Caco-2 (cell line): ENCODE results near the gene ACSM6. TPM values are rescaled to one million over a fixed set of nuclear protein-coding genes. Genes with fewer than 3 reads are reported as not detected.

Source experiments
- BruUV-seq: library from RNA; stranded (reverse); fragments of 400-500 nt; replicated peaks from 2 replicates; lab custom pipeline; 2021; lab: Mats Ljungman, UMichigan
- CTCF ChIA-PET: fragments of 300-600 bp; sonication (Branson Sonifier 250); formaldehyde crosslinking; loops from one replicate; lab custom pipeline; 2022; ENCODE audit warnings: antibody characterized with exemption; lab: Charles Lee
- POLR2A ChIA-PET: fragments of 300-600 bp; sonication (Branson Sonifier 250); formaldehyde crosslinking; loops from one replicate; lab custom pipeline; 2022; ENCODE audit warnings: antibody characterized with exemption; lab: Charles Lee
- DNase-seq, 2 experiments: peaks; one replicate each; pipeline versions ENCODE4 v3.0.0 to v3.0.0-alpha.2; 2020 to 2022
- H3K27me3 ChIP-seq: replicated peaks from 2 replicates; pipeline ENCODE4 v1.6.0; 2011; ENCODE audit warnings: low read length; ENCODE audit not compliant: control insufficient read depth, insufficient read depth
- H3K36me3 ChIP-seq: 2 replicates; pipeline ENCODE4 v1.5.1; 2011; ENCODE audit warnings: low read length; ENCODE audit not compliant: control insufficient read depth, insufficient read depth
- H3K4me1 ChIP-seq: fragments of 250-450 bp; sonication (Bioruptor Pico); 2 replicates; pipeline ENCODE4 v1.5.1; 2020; ENCODE audit warnings: mild to moderate bottlenecking
- H3K4me3 ChIP-seq: 2 replicates; pipeline ENCODE4 v1.5.1; 2011; ENCODE audit warnings: low read depth, mild to moderate bottlenecking, control low read depth, low read length
- H3K9me3 ChIP-seq: fragments of 250-450 bp; sonication (Bioruptor Pico); 2 replicates; pipeline ENCODE4 v1.5.1; 2020; ENCODE audit warnings: mild to moderate bottlenecking, moderate library complexity
- H3K27ac Mint-ChIP-seq: one replicate; pipeline ENCODE4 v1.8.0; 2022; ENCODE audit warnings: mixed read lengths; ENCODE audit not compliant: unreplicated experiment
- H3K27me3 Mint-ChIP-seq: one replicate; pipeline ENCODE4 v1.8.0; 2022; ENCODE audit warnings: mixed read lengths; ENCODE audit not compliant: insufficient read depth, unreplicated experiment
- H3K36me3 Mint-ChIP-seq: one replicate; pipeline ENCODE4 v1.8.0; 2022; ENCODE audit warnings: mild to moderate bottlenecking, mixed read lengths; ENCODE audit not compliant: insufficient read depth, unreplicated experiment
- H3K4me1 Mint-ChIP-seq: one replicate; pipeline ENCODE4 v1.8.0; 2022; ENCODE audit warnings: low read depth, mixed read lengths; ENCODE audit not compliant: unreplicated experiment
- H3K4me3 Mint-ChIP-seq: one replicate; pipeline ENCODE4 v1.8.0; 2022; ENCODE audit warnings: mild to moderate bottlenecking, moderate library complexity, mixed read lengths; ENCODE audit not compliant: unreplicated experiment
- H3K9me3 Mint-ChIP-seq: one replicate; pipeline ENCODE4 v1.8.0; 2022; ENCODE audit warnings: mixed read lengths; ENCODE audit not compliant: unreplicated experiment
- CTCF ChIP-seq, 2 experiments: fragments of 200-600 bp in 1 of 2; IDR thresholded peaks; 1 replicate in 1 of 2; 2 replicates in 1 of 2; pipeline versions ENCODE4 v1.5.1 to v1.8.0; 2011 to 2022; ENCODE audit warnings: antibody characterized with exemption in 1 of 2, control low read depth in 1 of 2, inconsistent platforms in 1 of 2, low read depth in 1 of 2, low read length in 1 of 2, mild to moderate bottlenecking in 1 of 2, moderate library complexity in 1 of 2; ENCODE audit not compliant: insufficient read depth in 1 of 2, severe bottlenecking in 1 of 2, unreplicated experiment in 1 of 2
- intact Hi-C: fragments of 100-400 bp; cut with micrococcal nuclease; formaldehyde crosslinking; loops from one replicate; pipeline ENCODE4 v1.10.0; 2022; ENCODE audit not compliant: unreplicated experiment
- total RNA-seq: library from RNA; stranded (reverse); gene quantifications from 2 replicates; pipeline ENCODE4 v1.2.3, GENCODE V29; 2022

The ACSM6 gene
- total RNA-seq, 1 experiment from 2014 or later = not detected

DNA sequence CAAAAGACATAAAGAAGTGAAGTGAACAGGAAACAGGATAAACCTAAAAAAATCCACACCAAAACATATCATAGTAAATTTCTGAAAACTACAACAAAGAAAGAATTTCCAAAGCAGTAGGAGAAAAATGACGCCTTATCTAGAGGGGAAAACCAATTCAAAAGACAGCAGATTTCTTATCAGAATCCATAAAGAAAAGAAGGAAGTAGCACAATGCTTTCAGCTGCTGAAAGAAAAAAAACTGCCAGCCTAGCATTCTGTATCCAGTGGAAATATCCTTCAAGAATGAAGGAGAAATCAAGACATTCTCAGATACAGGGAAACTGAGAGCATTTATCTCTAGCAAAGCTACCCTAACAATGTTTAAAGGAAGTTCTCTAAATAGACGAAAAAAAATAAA, 59.0 kb downstream of the ACSM6 start:
- no peaks in the 10 kb centered on the region for H3K27me3 Mint-ChIP-seq
- Histone ChIP-seq H3K27me3 (no peaks in the 10 kb centered on the region), H3K9me3 (0 out of 2 replicates have a peak, but pooled peaks cover 4% of the 10 kb centered on the region), H3K4me3 (no peak overlapping the region), H3K4me1 (peaks cover 25% of the 10 kb centered on the region), H3K36me3 (no peaks in the 10 kb centered on the region; the same call in 1 of the 2 replicates)
- no peaks in the 10 kb centered on the region for H3K9me3 Mint-ChIP-seq
- H3K36me3 Mint-ChIP-seq = peaks cover 93% of the 10 kb centered on the region
- CTCF ChIA-PET = no interaction called here
- H3K4me3 Mint-ChIP-seq = no peak overlapping the region
- peak overlapping the region; percentile 29 for H3K27ac Mint-ChIP-seq
- peaks cover 44% of the 10 kb centered on the region for H3K4me1 Mint-ChIP-seq
- BruUV-seq = no TSS peak
- intact Hi-C loops = no loop called here
- DNase-seq = no peak
- no peak for TF ChIP-seq CTCF (IDR thresholded peaks at IDR 0.05; ENCODE audit: insufficient read depth in 1 of 2, low read depth in 1 of 2, low read length in 1 of 2, severe bottlenecking in 1 of 2, unreplicated experiment in 1 of 2)
- POLR2A ChIA-PET = no interaction called here

GRCh38 chr10:95253686-95254085, 59.6 kb downstream of the ACSM6 start:
- ChIA-PET CTCF (interaction anchor here (1.3 kb wide), 1 partner anchor 10 kb away, joined by 4 read pairs; no protein-coding TSS in a partner anchor), POLR2A (no interaction called here)
- no TSS peak for BruUV-seq
- peak overlapping the region; percentile 29 for H3K27ac Mint-ChIP-seq
- no peaks in the 10 kb centered on the region for H3K9me3 Mint-ChIP-seq
- no peak overlapping the region for H3K4me3 ChIP-seq
- H3K4me1 ChIP-seq = peaks cover 20% of the 10 kb centered on the region
- no peak for DNase-seq
- H3K36me3 Mint-ChIP-seq = peaks cover 93% of the 10 kb centered on the region
- intact Hi-C loops = no loop called here
- no peaks in the 10 kb centered on the region for H3K27me3 ChIP-seq
- H3K4me3 Mint-ChIP-seq = no peak overlapping the region
- no peak for TF ChIP-seq CTCF (IDR thresholded peaks at IDR 0.05; ENCODE audit: insufficient read depth in 1 of 2, low read depth in 1 of 2, low read length in 1 of 2, severe bottlenecking in 1 of 2, unreplicated experiment in 1 of 2)
- peaks cover 39% of the 10 kb centered on the region for H3K4me1 Mint-ChIP-seq
- H3K27me3 Mint-ChIP-seq = no peaks in the 10 kb centered on the region
- no peaks in the 10 kb centered on the region; the same call in 1 of the 2 replicates for H3K36me3 ChIP-seq
- H3K9me3 ChIP-seq = 0 out of 2 replicates have a peak, but pooled peaks cover 4% of the 10 kb centered on the region

GRCh38 chr10:95254629-95255028, 60.6 kb downstream of the ACSM6 start:
- no peak for DNase-seq
- TF ChIP-seq CTCF (IDR thresholded peaks at IDR 0.05; ENCODE audit: insufficient read depth in 1 of 2, low read depth in 1 of 2, low read length in 1 of 2, severe bottlenecking in 1 of 2, unreplicated experiment in 1 of 2) = no peak
- H3K27me3 ChIP-seq = no peaks in the 10 kb centered on the region
- ChIA-PET CTCF (interaction anchor here (1.3 kb wide), 1 partner anchor 11 kb away, joined by 4 read pairs; no protein-coding TSS in a partner anchor), POLR2A (no interaction called here)
- Mint-ChIP-seq H3K27ac (peak overlapping the region; percentile 70), H3K27me3 (no peaks in the 10 kb centered on the region), H3K9me3 (no peaks in the 10 kb centered on the region), H3K4me3 (no peak overlapping the region), H3K4me1 (peaks cover 35% of the 10 kb centered on the region), H3K36me3 (peaks cover 93% of the 10 kb centered on the region)
- no peaks in the 10 kb centered on the region; the same call in 1 of the 2 replicates for H3K36me3 ChIP-seq
- 0 out of 2 replicates have a peak, but pooled peaks cover 4% of the 10 kb centered on the region for H3K9me3 ChIP-seq
- intact Hi-C loops = no loop called here
- H3K4me1 ChIP-seq = peaks cover 15% of the 10 kb centered on the region
- H3K4me3 ChIP-seq = no peak overlapping the region
- BruUV-seq = no TSS peak
